Endodermal cell (in vitro differentiated cells): ENCODE data around the gene KLHL40. TPM values are rescaled to one million over a fixed set of nuclear protein-coding genes. Genes with fewer than 3 reads are reported as not detected.

Experiments
- DNase-seq: peaks from one replicate; pipeline ENCODE4 v3.0.0-alpha.2; 2017
- H3K27ac ChIP-seq: 2 replicates; pipeline ENCODE4 v1.5.1; 2013; ENCODE audit warnings: mild to moderate bottlenecking, low read depth, low read length, moderate library complexity
- H3K27me3 ChIP-seq: 2 replicates; pipeline ENCODE4 v1.6.1; 2013; ENCODE audit warnings: mild to moderate bottlenecking, low read length, moderate library complexity; ENCODE audit not compliant: insufficient read depth, control insufficient read depth, poor library complexity, severe bottlenecking
- H3K36me3 ChIP-seq: 2 replicates; pipeline ENCODE4 v1.7.0; 2013; ENCODE audit warnings: mild to moderate bottlenecking, low read length, moderate library complexity; ENCODE audit not compliant: control insufficient read depth, insufficient read depth
- H3K4me1 ChIP-seq: one replicate; pipeline ENCODE4 v1.7.0; 2013; ENCODE audit warnings: low read length; ENCODE audit not compliant: control insufficient read depth, insufficient read depth
- H3K4me3 ChIP-seq: 2 replicates; pipeline ENCODE4 v1.5.1; 2013; ENCODE audit warnings: mild to moderate bottlenecking, low read length, moderate library complexity
- H3K9ac ChIP-seq: 2 replicates; pipeline ENCODE4 v1.6.1; 2013; ENCODE audit warnings: mild to moderate bottlenecking, low read length, moderate library complexity; ENCODE audit not compliant: poor library complexity, severe bottlenecking; ENCODE audit errors: extremely low read depth
- H3K9me3 ChIP-seq: 2 replicates; pipeline ENCODE4 v1.6.1; 2013; ENCODE audit warnings: mild to moderate bottlenecking, low read length, moderate library complexity; ENCODE audit not compliant: control insufficient read depth
- H3K27ac Mint-ChIP-seq: 2 replicates; pipeline ENCODE4 v1.8.0; 2020; ENCODE audit warnings: mixed read lengths
- H3K27me3 Mint-ChIP-seq: 2 replicates; pipeline ENCODE4 v1.8.0; 2021; ENCODE audit warnings: mild to moderate bottlenecking, mixed read lengths; ENCODE audit not compliant: insufficient read depth
- H3K36me3 Mint-ChIP-seq: 2 replicates; pipeline ENCODE4 v1.8.0; 2020; ENCODE audit warnings: low read depth, mixed read lengths
- H3K4me1 Mint-ChIP-seq: 2 replicates; pipeline ENCODE4 v1.8.0; 2020; ENCODE audit warnings: mixed read lengths
- H3K4me3 Mint-ChIP-seq: 2 replicates; pipeline ENCODE4 v1.8.0; 2020; ENCODE audit warnings: mild to moderate bottlenecking, moderate library complexity, mixed read lengths
- H3K9me3 Mint-ChIP-seq: 2 replicates; pipeline ENCODE4 v1.8.0; 2020; ENCODE audit warnings: mild to moderate bottlenecking, mixed read lengths
- CTCF ChIP-seq: fragments of 200-600 bp; sonication (generic); conservative IDR thresholded peaks from 2 replicates; pipeline ENCODE4 v1.5.0; 2021; ENCODE audit warnings: antibody characterized with exemption, mild to moderate bottlenecking
- WGBS, 2 experiments: methylation state at CpG; one replicate each; pipeline versions ENCODE4 v1.1.5 to v1.1.7; 2013; ENCODE audit warnings: missing lambda C conversion rate in 2 of 2, mixed read lengths in 1 of 2; ENCODE audit not compliant: insufficient coverage in 1 of 2, insufficient read length in 1 of 2; 5-methylcytosine and 5-hydroxymethylcytosine counted together
- total RNA-seq, 2 donors: library from RNA; stranded (reverse); fragmentation: NEBNext Ultra II Directional in 1 of 2; extraction: Animal tissue kit (Norgen Biotek cat#: 25700) in 1 of 2; gene quantifications; 2 replicates in 1 of 2; 3 replicates in 1 of 2; pipeline ENCODE4 v1.2.1, GENCODE V29; 2021

The KLHL40 gene
- total RNA-seq, 2 donors from 2014 or later = not detected

- H3K4me1 Mint-ChIP-seq = no peaks in the 10 kb centered on the region
- Histone ChIP-seq H3K4me3 (no peak overlapping the region), H3K27ac (no peak overlapping the region), H3K9me3 (peaks cover 8% of the 10 kb centered on the region), H3K4me1 (no peaks in the 10 kb centered on the region), H3K36me3 (no peaks in the 10 kb centered on the region), H3K9ac (no peak overlapping the region), H3K27me3 (no peaks in the 10 kb centered on the region)
- H3K9me3 Mint-ChIP-seq = peaks cover 12% of the 10 kb centered on the region
- no peak overlapping the region for H3K27ac Mint-ChIP-seq
- no peak for DNase-seq
- no peak for TF ChIP-seq CTCF
- no peaks in the 10 kb centered on the region for H3K27me3 Mint-ChIP-seq
- 80 to 86% methylated on average over 1 to 2 of the region's 2 CpGs for WGBS, 2 experiments
- H3K36me3 Mint-ChIP-seq = no peaks in the 10 kb centered on the region
- no peak overlapping the region for H3K4me3 Mint-ChIP-seq
These were observed 6.9 kb upstream of the KLHL40 start for GRCh38 chr3:42678447-42678846.

GRCh38 chr3:42680271-42680670 lies 5.1 kb upstream of the KLHL40 start:
- H3K9me3 Mint-ChIP-seq = peaks cover 12% of the 10 kb centered on the region
- no peak for DNase-seq
- H3K4me3 Mint-ChIP-seq = no peak overlapping the region
- WGBS, 2 experiments = 100% methylated on average over 1 of the region's 1 CpG; no CpG with 5 or more reads in 1 of the 2 experiments
- Histone ChIP-seq H3K36me3 (no peaks in the 10 kb centered on the region), H3K27ac (no peak overlapping the region), H3K9ac (no peak overlapping the region), H3K4me3 (no peak overlapping the region), H3K4me1 (no peaks in the 10 kb centered on the region), H3K27me3 (no peaks in the 10 kb centered on the region), H3K9me3 (peaks cover 8% of the 10 kb centered on the region)
- H3K27me3 Mint-ChIP-seq = no peaks in the 10 kb centered on the region
- no peaks in the 10 kb centered on the region for H3K4me1 Mint-ChIP-seq
- no peak overlapping the region for H3K27ac Mint-ChIP-seq
- H3K36me3 Mint-ChIP-seq = no peaks in the 10 kb centered on the region
- TF ChIP-seq CTCF = no peak

- no peak overlapping the region for H3K4me3 ChIP-seq
- H3K27ac ChIP-seq = no peak overlapping the region
- 87 to 94% methylated on average over 3 to 4 of the region's 4 CpGs for WGBS, 2 experiments
- Mint-ChIP-seq H3K36me3 (no peaks in the 10 kb centered on the region), H3K27me3 (no peaks in the 10 kb centered on the region), H3K4me1 (no peaks in the 10 kb centered on the region), H3K9me3 (peaks cover 10% of the 10 kb centered on the region), H3K4me3 (no peak overlapping the region), H3K27ac (no peak overlapping the region)
- H3K4me1 ChIP-seq = no peaks in the 10 kb centered on the region
- no peak for TF ChIP-seq CTCF
- no peak overlapping the region for H3K9ac ChIP-seq
- no peak for DNase-seq
- H3K9me3 ChIP-seq = peaks cover 7% of the 10 kb centered on the region
- H3K36me3 ChIP-seq = no peaks in the 10 kb centered on the region
- no peaks in the 10 kb centered on the region for H3K27me3 ChIP-seq
These were observed 4.5 kb upstream of the KLHL40 start for GRCh38 chr3:42680806-42681205.
